GM10847 (cell line): ENCODE results near the gene ZNF561.
A peak's percentile ranks its signal among the peaks of the same experiment; 100 is the strongest.

Experiments used
- POLR2A ChIP-seq: IDR thresholded peaks from 2 replicates; pipeline ENCODE4 v1.6.1; 2011; ENCODE audit not compliant: insufficient read length; ENCODE audit errors: extremely low read depth

Gene ZNF561

GRCh38 chr19:9586764-9587163 lies 34.3 kb downstream of the ZNF561 start:
- no peak for TF ChIP-seq POLR2A

GRCh38 chr19:9584073-9584833 lies 36.8 kb downstream of the ZNF561 start, which contains the start of gene ZNF121:
Gene ZNF121 (minus strand): TSS chr19:9584504. CDS start chr19:9568097, 16,407 bp downstream.
- TF ChIP-seq POLR2A: peak; percentile 83

GRCh38 chr19:9580728-9581127 lies 40.3 kb downstream of the ZNF561 start:
- no peak for TF ChIP-seq POLR2A

- no peak for TF ChIP-seq POLR2A
Observed at GRCh38 chr19:9570255-9570654, 50.8 kb downstream of the ZNF561 start.

GRCh38 chr19:9566729-9567128 lies 54.3 kb downstream of the ZNF561 start:
- no peak for TF ChIP-seq POLR2A

- no peak for TF ChIP-seq POLR2A
Observed at GRCh38 chr19:9565900-9566705, 54.9 kb downstream of the ZNF561 start.
